GM21526 (cell line): Measurements from ENCODE around the gene PARD6B.
"Not testable (repeated sequence)": the region's sequence is repeated elsewhere in the genome, so short reads cannot be mapped to it uniquely, and the experiment has no call there.

Experiments
- ATAC-seq: cut with Tn5 transposase; IDR thresholded peaks from one replicate; pipeline ENCODE4 v1.9.1; 2021; ENCODE audit warnings: moderate library complexity; ENCODE audit not compliant: unreplicated experiment, low FRiP score

PARD6B gene

DNA sequence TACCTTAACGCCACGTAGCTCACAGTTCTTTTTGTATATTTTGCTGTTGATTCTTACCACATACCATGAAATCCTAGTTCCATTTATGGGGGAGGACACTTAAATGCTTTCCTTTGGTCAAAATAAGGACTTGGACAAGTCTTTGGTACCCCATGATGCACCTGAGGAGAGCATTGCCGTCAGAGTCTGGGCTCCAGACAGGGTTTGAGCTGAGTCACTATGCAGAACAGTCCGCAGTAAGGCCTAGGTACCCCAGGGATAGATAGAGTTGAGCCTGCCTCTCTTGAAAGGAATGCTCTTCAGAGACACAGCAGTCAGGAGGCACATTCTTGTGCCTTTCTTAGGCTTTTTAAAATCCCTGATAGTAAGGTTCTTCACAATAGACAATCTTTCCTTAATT, 6.0 kb downstream of the PARD6B start:
- ATAC-seq: no peak

DNA sequence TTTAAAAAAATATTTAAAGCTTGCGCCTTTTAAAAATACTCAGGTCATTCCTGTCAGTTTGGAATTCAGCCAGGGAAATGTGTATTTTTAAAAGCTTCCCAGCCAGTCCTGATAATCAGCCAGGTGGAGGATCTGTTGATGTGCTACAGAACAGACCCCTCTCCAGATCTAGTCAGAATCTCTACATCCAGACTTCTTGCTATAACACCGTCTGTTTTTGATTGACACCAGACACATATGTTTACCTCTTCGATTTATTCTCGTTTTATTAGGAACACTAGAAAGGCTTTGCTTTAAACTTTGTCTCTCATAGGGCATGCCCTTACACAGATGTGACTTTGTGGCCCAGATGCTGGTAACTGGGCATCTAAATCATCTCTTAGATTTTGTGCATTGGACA, 11.7 kb downstream of the PARD6B start:
- ATAC-seq: no peak

DNA sequence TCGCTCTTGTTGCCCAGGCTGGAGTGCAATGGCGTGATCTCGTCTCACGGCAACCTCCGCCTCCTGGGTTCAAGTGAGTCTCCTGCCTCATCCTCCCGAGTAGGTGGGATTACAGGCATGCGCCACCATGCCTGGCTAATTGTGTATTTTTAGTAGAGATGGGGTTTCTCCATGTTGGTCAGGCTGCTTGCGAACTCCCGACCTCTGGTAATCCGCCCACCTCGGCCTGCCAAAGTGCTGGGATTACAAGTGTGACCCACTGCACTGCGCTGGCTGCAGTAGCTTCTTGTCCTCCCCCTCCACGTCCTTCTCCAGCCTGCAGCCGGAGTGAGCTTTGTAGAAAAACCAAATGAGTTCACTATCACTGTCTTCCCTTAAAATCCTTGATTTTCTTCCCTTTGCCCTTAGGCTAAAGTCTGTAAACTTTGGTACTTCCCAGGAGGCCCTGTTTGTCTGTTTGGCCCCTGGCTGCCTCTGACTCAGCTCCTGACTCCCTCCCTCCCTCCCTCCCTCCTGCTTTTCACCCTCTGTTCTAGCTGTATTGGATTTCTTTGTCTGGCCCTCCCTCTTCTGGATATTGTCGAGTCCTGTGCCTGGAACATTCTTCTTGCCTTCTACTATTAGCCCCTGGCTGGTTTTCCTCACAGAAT, 12.9 kb downstream of the PARD6B start:
- no peak for ATAC-seq

DNA sequence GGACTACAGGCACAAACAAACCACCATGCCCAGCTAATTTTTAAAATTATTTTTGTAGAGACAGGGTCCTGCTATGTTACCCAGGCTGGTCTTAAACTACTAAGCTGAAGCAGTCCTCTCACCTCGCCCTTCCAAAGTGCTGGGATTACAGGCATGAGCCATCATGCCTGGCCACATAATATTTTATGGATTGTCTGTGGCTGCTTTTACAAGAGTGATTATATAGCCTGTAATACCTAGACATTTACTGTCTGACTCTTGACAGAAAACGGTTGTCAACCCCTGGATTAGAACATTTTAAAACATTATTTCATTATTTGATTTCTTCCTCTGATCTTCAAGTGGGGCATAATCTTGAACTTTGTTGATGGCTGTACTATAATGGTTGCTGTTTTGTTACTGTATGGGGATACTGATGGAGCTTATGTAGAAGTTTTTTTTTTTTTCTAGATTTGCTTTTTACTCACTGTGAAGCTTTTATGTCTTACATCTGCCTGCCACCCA, 14.3 kb downstream of the PARD6B start:
- no peak for ATAC-seq

DNA sequence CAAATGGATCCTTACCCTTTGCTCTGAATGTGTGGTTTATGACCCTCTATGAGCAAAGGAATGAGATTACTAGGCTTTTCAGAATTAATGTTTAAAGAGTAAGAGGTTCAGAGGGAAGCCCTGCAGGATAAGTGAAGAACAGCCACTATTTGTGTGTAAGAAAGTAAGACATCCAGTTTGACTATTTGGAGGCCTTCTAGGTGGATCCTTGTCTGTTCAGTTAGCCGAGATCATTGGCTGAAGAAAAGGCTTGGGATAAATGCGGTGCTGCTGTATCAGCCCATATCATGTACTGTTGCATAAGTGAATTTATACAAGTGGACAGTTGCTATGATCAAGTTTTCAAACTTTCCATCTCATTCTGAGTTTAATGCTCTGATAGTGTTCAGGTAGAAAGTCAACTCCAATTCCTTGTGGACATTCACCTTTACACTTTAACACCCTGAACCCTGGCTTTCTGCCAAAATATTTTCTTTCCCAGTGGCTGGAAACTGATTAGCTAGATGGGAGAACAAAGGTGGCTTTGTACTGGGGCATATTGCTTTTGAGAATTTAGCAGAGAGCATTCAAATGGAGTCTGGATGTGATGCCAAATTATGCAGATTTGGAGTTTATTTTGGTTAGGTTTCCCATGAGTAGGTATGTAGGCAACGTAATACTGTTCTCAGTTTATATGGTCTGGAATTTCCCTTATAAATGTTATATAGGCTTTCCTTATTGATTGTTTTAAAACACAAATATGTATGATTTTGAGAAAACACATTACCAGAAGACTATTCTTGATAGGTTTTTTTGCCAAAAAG, 15.0 kb downstream of the PARD6B start:
- ATAC-seq: no peak

DNA sequence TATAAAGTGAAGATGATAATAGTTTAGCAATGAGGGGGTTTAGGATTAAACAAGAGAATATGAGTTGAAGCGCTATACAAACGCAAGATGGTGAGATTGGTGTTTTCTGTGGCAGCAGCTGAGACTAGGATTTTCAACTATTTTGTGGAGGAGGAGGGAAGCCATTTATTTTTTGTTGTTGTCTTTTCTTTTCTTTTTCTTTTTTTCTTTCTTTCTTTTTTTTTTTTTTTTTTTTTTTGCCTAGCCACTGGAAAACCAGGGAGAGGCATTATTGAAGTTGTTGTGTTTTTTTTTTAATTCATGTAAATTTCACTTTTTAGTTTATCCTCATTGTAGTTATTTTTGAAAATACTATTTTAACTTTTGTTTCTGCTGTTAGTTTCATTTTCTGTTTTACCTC, 15.9 kb downstream of the PARD6B start:
- ATAC-seq: no peak

DNA sequence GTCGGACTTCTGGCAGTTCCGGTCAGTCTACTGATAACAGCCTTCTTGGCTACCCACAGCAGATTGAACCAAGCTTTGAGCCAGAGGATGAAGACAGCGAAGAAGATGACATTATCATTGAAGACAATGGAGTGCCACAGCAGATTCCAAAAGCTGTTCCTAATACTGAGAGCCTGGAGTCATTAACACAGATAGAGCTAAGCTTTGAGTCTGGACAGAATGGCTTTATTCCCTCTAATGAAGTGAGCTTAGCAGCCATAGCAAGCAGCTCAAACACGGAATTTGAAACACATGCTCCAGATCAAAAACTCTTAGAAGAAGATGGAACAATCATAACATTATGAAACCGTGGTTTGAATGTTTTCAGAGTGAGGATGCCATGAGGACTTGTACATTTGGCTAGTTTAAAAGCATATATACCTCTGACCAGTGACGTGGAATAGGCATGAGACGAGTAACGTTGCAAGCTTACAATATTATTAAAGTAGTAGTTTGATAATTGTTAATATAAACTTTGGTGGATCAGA, 18.8 kb downstream of the PARD6B start:
- no peak for ATAC-seq

DNA sequence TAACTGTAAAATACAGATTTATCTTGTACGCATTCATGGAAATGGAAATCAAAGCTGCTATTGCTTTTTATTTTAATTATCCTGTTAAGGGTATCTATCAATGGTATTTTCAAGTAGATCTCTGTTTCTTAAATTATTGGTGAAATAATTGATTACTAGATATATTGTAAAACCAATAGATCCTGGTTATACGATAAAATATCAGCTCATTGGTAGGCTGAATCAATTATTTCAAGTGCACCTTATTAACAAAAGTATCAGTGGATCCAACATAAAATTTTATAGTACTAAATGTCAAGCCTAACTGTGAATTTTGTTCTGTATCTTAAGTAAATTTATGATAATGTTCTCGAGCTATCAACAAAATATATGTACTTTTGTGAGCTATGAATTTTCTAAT, 21.8 kb downstream of the PARD6B start:
- ATAC-seq: no peak

DNA sequence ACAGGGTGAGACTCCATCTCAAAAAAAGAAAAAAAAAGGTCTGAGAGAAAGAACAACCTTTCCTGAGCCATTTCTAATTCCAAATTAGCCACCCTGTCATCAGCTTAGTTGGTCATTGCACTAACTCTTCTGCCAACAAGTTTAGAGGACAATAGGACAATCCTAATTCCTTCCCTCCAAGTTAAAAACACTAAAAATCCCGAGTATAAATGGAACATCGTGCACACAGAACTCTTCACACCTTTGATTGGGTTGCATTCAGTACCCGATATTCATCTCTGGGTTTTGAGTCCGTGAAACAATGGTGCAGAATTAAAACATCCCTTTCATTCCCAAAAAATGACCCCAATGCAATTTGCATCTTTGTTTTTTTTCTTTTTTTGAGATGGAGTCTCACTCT, 23.0 kb downstream of the PARD6B start:
- no peak for ATAC-seq

DNA sequence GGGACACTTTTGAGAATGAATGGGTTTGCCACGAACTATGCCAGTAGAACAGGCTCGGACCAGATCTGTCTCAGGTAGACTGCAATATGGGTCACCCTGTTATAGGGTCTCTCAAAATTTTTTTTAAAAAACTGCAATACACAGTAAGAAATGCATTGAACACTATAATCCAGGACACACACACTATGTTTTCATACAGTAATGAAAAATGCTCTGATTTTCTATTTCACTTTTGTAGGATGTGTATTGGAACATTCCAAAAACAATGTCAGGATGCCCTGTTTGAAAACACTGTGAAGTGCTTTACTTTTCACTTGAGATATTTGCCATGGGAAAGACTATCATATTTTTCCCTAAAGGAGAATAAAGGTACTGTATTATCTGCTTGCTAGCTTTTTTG, 25.1 kb downstream of the PARD6B start:
- no peak for ATAC-seq

DNA sequence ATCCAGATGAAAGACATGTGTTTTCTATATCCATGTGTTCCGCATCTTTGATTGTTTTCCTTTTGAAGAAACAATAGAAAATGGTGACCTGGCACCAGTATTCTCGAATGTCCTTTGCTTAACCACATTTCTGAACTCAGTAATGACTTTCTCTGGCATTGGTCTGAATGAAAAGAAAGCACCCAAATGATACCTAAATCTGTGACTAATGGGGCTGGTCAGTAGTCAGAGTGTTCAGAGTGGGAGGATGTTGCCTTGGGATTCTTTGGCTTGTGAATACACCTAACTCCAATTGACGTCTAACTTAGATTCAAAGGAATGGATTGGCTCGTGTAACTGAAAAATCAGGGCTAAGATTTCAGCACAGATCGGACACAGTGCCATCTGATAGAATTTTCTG, 27.1 kb downstream of the PARD6B start:
- no peak for ATAC-seq

DNA sequence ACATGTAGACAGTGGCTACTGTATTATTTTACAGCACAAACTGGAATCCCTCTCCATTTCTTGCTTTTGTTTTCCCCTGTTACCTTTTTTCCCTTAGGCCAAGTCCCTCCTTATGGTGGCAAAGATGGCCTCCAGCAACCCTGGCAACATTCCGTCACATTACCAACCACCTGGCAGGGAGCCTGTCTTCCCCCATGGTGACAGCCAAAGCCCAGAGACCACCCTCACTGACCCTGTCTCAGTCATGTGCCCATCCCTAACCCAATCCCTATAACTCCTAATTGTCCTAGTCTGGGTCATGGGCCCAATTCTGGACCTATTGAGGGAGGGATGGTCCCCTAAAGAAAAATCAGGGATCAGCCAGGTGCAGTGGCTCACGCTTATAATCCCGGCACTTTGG, 27.6 kb downstream of the PARD6B start:
- ATAC-seq: no peak

DNA sequence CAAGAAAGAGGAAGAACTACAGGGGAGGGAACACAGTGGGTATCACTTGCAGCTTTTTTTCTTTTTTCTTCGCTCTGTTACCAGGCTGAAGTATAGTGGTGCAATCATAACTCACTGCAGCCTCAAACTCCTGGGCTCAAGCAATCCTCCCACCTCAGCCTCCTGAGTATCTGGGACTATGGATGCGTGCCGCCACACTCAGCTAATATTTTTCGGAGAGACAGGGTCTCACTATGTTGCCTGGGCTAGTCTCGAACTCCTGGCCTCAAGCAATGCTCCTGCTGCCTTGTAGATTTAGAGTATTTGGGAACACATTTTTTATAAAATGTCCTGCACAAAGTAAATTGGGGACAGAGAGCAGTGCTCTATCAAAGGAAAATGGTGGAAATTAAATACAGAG, 28.3 kb downstream of the PARD6B start:
- ATAC-seq: no peak

DNA sequence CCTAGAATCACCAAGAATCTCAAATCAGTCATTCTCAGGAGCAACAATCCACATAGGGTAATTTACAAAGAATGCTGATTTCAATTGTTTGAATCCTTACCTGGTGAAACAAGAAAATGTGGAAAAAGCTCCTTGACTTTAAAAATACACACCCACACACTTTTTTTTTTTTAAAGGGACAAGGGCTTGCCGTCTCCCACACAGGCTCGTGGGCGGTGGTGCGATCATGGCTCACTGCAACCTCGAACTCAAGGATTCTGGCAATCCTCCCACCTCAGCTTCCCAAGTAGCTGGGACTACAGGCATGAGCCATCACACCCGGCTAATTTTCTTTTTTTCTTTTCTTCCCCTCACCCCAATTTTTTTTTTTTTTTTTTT, 30.7 kb downstream of the PARD6B start:
- no peak for ATAC-seq

DNA sequence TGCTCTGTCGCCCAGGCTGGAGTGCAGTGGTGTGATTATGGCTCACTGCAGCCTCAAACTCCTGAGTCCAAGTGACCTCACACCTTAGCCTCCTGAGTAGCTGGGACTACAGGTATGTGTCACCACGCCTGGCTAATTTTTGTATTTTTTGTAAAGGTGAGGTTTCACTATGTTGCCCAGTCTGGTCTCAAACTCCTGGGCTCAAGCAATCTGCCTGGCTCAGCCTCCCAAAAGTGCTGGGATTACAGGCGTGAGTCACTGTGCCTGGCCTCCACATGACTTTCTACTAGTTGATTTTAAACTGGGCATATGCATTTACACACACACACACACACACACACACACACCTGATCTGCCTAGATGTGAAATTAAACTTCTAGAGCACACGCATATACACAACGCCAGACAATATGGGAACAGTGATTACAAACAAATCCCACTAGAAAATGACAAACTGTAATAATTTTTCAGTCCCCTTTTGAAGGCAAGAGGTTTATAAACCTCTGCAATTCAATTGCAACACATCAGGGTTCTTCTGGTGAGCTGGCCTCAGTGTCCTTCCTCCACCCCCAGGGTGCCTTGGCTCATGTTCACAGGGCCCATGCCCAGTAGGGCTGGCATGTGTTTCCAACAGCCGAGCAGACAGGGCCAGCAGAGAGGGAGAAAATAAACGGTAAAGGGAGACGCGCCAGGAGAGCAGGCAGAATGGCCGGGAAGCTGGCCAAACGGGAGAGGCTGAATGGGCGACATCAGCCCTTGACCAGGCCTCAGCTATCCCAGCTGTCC, 31.2 kb downstream of the PARD6B start:
- ATAC-seq: no peak

DNA sequence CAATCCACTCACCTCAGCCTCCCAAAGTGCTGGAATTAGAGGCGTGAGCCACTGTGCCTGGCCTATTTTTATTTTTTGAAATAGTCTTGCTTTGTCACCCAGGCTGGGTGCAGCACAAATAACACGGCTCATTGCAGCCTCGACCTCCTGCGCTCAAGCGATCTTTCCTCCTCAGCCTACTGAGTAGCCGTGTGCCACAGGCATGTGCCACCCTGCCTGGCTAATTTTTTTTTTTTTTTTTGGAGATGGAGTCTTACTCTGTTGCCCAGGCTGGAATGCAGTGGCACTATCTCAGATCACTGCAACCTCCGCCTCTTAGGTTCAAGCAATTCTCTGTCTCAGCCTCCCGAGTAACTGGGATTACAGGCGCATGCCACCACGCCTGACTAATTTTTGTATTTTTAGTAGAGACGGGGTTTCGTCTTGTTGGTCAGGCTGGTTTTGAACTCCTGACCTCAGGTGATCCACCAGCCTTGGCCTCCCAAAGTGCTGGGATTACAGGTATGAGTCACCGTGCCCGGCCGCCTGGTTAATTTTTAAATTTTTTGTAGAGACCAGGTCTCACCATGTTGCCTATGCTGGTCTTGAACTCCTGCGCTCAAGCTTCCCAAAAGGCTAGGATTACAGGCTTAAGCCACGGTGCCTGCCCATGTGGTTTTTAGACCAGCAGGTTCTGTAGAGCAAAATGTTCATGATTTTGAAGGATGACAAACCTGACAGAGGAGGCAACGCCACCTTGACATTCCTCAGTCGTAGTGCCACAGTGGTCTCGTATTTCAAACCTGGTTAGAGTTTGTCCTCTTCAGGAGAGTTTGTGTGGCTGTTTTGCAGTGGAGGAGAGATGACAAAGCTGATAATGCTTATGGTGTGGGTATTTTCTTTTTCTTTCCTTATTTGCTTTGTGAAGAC, 32.4 kb downstream of the PARD6B start:
- ATAC-seq: not testable (repeated sequence)

DNA sequence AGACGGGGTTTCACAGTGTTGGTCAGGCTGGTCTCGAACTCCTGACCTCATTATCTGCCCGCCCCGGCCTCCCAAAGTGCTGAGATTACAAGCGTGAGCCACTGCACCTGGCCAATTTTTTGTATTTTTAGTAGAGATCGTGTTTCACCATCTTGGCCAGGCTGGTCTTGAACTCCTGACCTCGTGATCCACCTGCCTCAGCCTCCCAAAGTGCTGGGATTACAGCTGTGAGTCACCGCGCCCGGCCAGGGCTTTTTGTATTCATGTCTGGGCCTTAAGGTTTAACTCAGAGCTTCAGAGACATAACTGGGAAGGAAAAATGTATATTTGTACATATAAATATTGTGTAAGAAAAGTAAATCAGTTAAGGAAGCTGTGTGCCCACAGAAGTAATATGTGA, 33.9 kb downstream of the PARD6B start:
- not testable (repeated sequence) for ATAC-seq

DNA sequence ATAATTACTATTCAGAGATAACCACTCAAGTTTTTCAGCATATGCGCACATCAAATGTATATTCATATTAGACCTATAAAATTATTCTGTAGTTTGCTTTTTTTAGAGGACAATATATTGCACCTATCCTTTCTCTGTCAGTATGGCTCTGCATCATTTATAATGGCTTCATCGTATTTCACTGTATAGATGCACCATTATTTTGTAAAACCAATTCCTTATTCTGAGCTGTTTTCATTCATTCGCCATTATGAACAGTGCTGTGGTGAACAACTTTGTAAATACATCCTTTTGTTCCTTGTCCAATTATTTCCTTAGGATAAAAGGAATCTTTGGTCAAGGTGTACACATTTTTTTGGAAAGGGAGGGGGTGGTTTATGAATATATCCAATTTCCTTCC, 34.3 kb downstream of the PARD6B start:
- ATAC-seq: no peak

DNA sequence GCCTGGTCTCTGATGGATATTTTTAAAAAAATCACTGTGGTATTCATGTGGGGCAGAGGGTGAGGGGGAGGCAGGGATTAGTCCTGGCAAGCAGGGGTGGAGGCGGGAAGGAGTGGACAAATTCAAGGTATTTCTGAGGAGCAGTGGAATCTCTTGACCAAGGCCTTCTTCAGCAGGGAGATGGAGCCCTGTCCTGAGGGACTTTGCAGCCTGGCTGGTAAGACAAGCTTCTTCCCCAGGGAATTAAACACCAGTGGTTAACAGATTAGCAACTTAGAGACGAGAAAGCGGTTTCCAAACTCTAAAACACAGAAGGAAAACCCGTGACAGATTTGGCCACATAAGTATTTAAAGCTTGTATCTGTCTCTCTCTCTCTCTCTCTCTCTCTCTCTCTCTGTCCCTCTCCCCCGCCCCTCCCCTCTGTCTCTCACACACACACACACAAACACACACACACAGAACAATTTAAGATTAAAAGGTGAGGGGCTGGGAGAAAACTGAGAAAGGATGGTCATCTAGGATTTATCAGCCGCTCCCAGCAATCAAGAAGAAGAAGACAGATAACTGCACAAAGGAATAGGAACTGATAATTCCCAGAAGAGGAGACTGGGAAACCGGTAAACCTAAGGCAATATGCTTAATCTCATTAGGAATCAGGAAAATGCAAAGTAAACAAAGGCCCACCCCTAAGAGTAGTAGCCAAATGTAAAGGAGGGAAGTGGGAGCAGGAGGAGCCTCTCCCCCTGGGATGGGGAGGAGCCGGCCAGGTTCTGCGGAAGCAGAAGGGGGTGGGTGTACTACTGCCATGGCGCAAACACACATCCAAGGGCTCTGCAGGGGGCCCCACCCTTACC, 35.8 kb downstream of the PARD6B start:
- not testable (repeated sequence) for ATAC-seq
